ENCODE measurements around the gene GRK4.

GRCh38 chr4:2931512-2932301, 31.7 kb upstream of the GRK4 start:
- TF ChIP-seq CTCF (conservative IDR thresholded peaks at IDR 0.05; ENCODE audit: low read depth, low read length) (no peak), POLR2A (IDR thresholded peaks at IDR 0.05; ENCODE audit: low read depth, low read length) (no peak), MAFK (IDR thresholded peaks at IDR 0.05; ENCODE audit: low read depth, low read length) (no peak), MXI1 (IDR thresholded peaks at IDR 0.05; ENCODE audit: borderline replicate concordance, low read depth, low read length) (no peak), SMC3 (IDR thresholded peaks at IDR 0.05; ENCODE audit: low read depth, low read length) (no peak), RFX5 (IDR thresholded peaks at IDR 0.05; ENCODE audit: low read depth, low read length) (no peak)
